HG03354 (cell line): Measurements from ENCODE around the gene SOX12.
"Not testable (repeated sequence)": the region's sequence is repeated elsewhere in the genome, so short reads cannot be mapped to it uniquely, and the experiment has no call there.

ENCODE experiments used
- ATAC-seq: cut with Tn5 transposase; IDR thresholded peaks from one replicate; pipeline ENCODE4 v1.9.1; 2021; ENCODE audit warnings: mild to moderate bottlenecking; ENCODE audit not compliant: unreplicated experiment, poor library complexity, severe bottlenecking

Gene SOX12

GRCh38 chr20:375265-375889, 50.0 kb downstream of the SOX12 start:
- no peak for ATAC-seq

DNA sequence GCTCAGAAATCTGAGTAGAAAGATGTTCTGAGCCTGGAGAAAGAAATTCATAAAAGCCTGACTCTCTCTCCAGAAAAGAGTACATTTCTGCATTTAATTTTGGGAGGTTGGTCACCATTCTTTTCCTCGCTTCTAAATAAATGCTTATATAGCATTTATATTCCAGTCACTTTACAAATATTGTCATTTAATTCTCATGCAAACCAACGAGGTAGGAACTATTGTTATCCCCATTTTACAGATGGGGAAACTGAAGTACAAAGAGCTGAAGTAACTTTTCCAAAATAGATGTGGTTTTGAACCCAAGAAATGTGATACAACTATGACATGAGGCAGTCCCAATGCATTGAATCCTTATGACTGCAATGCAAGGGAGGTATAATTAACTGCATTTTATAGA, 50.7 kb downstream of the SOX12 start:
- no peak for ATAC-seq

GRCh38 chr20:376750-377149, 51.4 kb downstream of the SOX12 start:
- ATAC-seq, result no peak

GRCh38 chr20:377578-377977, 52.2 kb downstream of the SOX12 start:
- not testable (repeated sequence) for ATAC-seq

DNA sequence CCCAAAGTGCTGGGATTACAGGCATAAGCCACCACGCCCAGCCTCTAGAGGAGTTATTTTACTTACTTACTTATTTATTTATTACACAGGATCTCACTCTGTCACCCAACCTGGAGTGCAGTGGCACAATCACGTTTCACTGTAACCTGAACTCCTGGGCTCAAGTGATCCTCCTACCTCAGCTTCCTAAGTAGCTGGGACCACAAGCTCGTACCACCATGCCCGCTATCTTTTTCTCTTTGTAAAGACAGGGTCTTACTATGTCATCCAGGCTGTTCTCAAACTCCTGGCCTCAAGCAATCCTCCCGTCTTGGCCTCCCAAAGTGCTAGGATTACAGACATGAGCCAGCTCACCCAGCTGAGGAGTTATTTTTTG, 53.6 kb downstream of the SOX12 start:
- no peak for ATAC-seq
